Effector CD4-positive, alpha-beta T cell (primary cell): ENCODE measurements around the gene CRISP1.
"Not testable (repeated sequence)": the region's sequence is repeated elsewhere in the genome, so short reads cannot be mapped to it uniquely, and the experiment has no call there.

ENCODE experiments used
- DNase-seq: peaks from one replicate; pipeline ENCODE4 v3.0.0-alpha.2; 2020

The CRISP1 gene

GRCh38 chr6:49839162-49839561, 27.2 kb downstream of the CRISP1 start:
- DNase-seq, result no peak

- DNase-seq, result no peak
Observed at GRCh38 chr6:49835140-49835539, 31.2 kb downstream of the CRISP1 start.

DNA sequence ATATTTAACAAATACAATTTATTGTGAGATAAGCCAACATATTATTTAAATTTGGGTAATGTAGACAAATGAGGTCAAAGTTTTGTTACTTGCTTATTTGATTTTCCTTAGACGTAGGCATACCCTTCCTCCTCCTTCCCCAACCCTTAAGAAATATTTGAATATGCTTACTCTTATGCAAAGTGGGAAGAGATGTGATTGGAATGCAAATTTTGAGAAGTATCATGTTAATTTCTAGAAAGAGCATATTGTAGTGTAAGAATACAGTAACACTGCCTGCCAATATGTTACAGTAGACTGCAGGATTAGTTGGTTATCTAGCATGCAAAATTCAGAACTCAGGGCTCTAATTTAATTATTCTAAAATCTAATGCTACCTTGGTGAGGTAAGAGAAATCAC, 32.9 kb downstream of the CRISP1 start:
- DNase-seq, result no peak

DNA sequence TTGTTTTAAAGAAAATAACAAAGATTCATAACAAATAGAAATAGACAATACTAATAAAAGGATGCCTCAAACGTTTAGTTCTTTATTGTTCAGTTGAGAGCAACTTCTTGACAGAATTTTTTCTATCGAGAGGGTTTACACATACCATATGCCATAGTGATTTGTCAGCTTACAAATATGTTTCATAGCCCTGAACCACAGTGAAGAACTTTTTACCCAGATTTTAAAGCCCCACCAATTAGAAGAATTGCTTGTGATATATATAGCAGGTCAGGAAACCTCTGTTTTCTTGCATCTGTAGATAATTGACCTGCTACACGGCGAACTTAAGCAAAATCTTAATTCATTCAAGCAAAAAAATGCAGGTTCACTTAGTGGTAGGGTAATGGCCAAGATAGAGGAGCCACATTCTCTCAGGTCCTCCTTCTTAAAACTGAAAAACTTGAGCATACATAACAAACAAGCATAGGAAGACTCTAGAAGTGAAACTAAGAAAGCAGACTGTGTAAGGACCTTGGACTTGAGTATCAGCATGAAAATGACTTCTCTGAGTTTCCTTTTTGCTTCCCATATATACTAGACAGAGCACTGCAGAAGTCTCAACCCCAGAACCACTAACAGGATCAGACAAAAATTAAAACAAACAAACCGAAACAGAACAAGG, 39.5 kb downstream of the CRISP1 start:
- DNase-seq, result no peak

DNA sequence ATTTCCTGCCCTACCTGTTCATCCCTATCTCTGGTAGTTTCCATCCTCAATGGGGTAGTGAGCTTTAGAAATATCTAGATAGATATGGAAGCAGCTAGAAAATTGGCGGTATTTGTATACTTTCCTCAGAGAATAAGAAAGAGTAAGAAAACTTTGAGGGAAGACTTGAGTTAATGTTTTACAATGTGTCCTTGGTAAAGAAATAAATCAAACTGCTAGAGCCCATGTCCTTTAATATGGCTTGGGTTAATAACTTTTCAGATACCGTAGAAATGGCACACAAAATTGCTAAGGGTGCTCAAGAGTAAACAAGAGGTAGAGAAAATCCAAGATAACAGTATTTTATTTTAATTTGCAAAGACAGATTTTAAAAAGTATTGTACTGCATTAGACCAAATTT, 51.2 kb downstream of the CRISP1 start:
- DNase-seq, result no peak

- DNase-seq, result no peak
Observed at GRCh38 chr6:49813248-49813647, 53.1 kb downstream of the CRISP1 start.

DNA sequence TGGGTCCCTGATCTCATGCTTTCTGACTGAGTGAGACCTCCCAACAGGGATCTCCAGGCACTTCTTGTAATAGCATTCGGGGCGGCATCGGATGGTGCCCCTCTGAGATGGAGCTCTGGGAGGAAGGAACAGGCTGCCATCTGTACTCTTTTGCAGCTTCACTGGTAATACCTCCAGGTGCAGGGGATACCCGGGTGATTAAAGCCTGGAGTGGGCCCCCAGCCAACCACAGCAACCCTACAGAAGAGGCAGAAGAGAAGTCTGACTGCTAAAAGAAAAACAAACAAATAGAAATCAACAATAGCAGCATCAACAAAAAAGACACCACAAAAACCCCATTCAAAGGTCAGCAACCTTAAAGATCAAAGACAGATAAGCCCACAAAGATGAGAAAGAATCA, 60.2 kb downstream of the CRISP1 start:
- DNase-seq, result no peak

GRCh38 chr6:49805246-49805645, 61.1 kb downstream of the CRISP1 start:
- no peak for DNase-seq

GRCh38 chr6:49801525-49801924, 64.8 kb downstream of the CRISP1 start:
- no peak for DNase-seq

DNA sequence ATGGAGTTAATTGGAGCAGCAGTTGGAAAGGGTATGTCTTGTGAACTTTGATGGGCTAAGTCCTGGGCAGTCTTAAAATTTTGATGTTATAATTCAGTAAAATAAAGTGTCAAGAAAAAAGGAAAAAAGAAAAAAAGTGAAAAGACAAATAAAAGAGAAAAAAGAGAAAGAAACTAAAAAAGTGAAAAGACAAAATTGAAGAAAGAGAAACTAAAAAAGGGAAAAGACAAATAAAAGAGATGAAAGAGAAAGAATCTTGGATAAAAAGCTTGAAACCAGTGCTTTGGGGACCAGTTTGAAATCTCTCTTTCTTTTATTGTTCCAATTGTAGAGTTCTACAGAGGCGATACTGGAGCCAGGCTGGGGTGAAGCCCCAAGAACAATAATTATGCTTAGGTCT, 67.2 kb downstream of the CRISP1 start:
- no peak for DNase-seq

- DNase-seq, result not testable (repeated sequence)
Observed at GRCh38 chr6:49796842-49797455, 69.4 kb downstream of the CRISP1 start.

GRCh38 chr6:49790341-49790740, 76.0 kb downstream of the CRISP1 start:
- DNase-seq, result no peak

DNA sequence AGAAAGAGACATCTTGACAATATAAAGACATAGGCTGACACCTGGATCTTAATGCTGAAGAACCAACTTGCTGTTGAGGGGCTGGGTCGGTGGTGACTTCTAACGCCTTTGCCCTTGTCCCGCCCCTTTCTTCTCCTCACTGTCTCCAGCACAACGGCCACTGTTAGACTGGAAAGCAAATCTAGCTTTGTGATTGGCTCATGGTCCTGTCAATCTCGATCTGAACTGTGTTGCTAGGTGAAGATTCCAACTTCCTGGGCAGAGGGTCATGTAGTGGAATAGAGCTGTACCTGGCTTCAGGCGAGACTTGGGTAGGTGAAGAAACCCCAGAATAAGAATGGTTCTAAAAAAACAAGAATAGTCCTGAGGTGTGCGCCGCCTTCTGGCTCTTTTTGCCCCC, 79.2 kb downstream of the CRISP1 start, which contains the start of gene PGK2:
PGK2 (minus strand) TSS at position 110 of the 400 bp plus-strand sequence; CDS start at position 12, 98 bp downstream.
- DNase-seq, result no peak

GRCh38 chr6:49784272-49784671, 82.1 kb downstream of the CRISP1 start:
- no peak for DNase-seq
